Daoy (cell line): Measurements from ENCODE around the gene PASK. TPM values are rescaled to one million over a fixed set of nuclear protein-coding genes. Genes with fewer than 3 reads are reported as not detected.
"Not testable (repeated sequence)": the region's sequence is repeated elsewhere in the genome, so short reads cannot be mapped to it uniquely, and the experiment has no call there.

ENCODE experiments used
- DNase-seq: peaks from one replicate; pipeline ENCODE4 v3.0.0-alpha.2; 2015; ENCODE audit warnings: low read depth
- total RNA-seq: library from RNA; depleted of rRNA; stranded (reverse); fragments of >200 nt; shearing (Covaris generic); gene quantifications from 2 replicates; pipeline ENCODE4 v1.2.3, GENCODE V29; 2014; rRNA removed

PASK gene
- total RNA-seq = 8.5 TPM in 2 replicates

- peak; percentile 97 for DNase-seq
These were observed at the start of gene PASK for GRCh38 chr2:241148891-241149674. TSS of gene PASK (minus strand) at chr2:241149472. CDS start at chr2:241143032, 6,440 bp downstream.

GRCh38 chr2:241198381-241199279, 49.4 kb upstream of the PASK start:
- DNase-seq = no peak

DNA sequence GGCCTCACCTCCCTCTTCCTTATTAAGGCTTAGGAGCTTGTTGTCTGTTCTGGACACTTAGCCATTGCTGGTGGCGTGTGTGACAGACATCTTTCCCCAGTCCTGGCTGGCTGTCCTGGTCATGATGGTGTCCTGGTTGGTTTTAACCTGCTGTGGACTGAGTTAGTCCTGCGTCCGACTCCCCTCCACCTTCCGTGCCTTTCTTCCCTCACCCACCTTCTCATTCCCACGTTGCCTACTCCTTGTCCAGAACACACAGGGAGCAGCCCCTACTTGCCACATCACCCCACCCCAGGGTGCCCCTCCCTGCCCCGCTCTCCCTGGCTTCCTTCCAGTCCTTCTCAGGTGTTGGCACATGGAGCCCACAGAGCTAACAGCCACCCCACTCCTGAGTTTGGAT, 48.7 kb upstream of the PASK start:
- DNase-seq = no peak

DNA sequence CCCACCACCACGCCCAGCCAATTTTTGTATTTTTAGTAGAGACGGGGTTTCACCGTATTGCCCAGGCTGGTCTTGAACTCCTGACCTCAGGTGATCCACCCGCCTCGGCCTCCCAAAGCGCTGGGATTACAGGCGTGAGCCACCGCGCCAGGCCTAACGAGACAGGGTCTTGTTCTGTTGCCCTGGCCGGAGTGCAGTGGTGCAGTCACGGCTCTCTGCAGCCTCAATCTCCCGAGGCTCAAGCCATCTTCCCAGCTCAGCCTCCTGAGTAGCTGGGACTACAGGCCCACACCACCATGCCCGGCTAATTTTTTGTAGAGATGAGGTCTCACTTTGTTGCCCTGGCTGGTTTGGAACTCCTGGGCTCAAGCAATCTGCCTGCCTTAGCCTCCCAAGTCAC, 48.0 kb upstream of the PASK start:
- DNase-seq = not testable (repeated sequence)

DNA sequence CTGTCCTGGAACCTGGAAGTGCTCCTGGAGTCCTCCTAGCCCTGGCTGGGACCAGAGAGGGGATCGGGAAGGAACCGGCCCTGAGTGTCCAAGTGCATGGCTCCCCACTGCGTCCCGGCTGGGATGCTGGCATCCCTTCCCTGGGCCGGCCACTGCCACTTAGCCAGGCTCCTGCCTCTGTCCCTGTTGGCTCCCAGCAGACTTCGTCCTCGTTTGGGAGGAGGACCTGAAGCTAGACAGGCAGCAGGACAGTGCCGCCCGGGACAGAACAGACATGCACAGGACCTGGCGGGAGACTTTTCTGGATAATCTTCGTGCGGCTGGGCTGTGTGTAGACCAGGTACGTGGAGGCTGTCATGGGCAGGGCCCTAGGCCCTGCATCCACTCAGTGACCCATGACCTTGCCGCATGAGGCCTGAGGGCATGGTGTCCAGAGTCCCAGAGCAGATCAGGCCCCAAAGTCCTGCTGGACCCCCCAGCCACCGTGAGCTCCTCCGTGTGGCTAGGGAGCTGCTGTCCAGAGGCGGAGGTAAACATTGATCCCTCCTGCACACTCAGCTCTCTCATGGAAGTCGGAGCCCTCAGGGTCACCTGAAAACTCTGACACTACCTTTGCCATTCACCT, 46.3 kb upstream of the PASK start:
- DNase-seq = no peak

GRCh38 chr2:241194811-241195210, 45.5 kb upstream of the PASK start:
- no peak for DNase-seq

DNA sequence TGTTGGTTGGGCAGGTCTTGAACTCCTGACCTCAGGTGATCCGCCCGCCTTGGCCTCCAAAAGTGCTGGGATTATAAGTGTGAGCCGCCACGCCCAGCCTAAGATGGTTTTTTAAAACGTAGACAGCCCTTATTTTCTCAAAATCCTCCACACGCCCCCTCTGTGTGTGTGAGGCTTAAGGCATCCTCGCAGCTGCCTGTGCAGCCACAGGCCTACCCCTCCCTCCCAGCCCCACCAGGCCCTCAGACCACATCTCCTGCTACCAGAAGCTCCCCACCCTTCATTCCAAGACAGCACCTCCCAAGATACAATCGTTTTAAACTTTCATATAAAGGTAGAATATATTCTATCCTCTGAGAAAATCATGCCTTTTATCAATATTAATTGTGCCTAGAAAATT, 44.0 kb upstream of the PASK start:
- no peak for DNase-seq

DNA sequence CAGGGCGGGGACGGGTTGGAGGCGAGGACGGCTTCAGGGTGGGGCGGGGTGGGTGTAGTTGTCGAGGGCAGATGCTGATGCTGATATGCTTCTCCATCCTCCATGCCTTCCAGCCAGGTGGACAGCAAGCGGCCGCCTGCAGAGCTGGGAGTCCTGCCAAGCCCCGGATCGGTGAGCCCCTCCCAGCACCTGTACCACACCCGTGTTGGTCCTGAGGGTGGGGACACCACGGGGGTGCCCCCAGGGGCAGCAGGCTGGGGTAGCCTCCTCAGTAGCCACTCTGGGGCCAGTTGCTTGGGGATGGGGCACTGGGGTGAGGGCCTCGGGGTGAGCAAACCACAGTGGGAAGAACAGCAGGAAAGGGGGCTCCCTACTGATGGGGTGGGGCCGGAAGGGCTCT, 41.8 kb upstream of the PASK start:
- no peak for DNase-seq

- DNase-seq = no peak
These were observed 41.2 kb upstream of the PASK start for GRCh38 chr2:241190291-241190981.

GRCh38 chr2:241189856-241190201, 40.6 kb upstream of the PASK start:
- DNase-seq = no peak

DNA sequence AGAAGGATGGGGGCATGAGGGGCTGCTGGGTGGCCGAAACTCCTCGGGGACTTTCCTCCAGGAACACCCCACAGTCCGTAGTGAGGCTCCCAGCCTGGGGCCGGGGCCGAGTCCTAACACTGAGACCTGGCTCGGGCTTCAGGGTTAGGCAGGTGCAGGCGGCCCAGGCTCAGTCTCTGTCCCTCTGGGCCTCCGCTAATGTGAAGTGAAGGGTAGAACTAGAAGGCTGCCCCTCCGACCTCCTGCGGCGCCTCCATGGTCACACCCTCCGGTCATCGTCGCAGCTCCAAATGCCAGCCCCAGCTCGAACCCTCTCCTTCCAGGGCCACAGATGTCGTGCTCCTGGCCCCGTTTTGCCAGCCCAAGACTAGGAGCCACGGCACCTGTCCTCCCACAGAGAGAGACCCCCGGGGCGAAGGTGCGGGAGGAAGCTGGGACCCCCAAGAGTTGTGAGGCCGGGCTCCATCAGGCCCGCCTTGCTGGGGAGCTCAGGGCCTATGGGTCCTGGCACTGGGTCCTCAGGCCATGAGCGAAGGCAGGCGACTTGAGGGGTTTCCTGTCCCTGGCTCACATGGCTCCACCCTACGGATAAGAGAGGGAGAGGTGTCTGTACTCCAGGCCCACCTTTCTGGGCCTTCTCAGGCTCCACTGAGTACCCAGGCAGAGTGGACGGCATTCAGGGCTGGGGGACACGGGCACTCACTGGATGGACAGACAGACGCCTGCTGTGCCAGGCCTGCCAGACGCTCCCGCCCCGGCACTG, 40.0 kb upstream of the PASK start:
- DNase-seq = no peak

GRCh38 chr2:241188361-241189092, 39.3 kb upstream of the PASK start, which contains the start of gene ANO7:
TSS of gene ANO7 (plus strand) at chr2:241188677. CDS start at chr2:241190064, 1,387 bp downstream.
- DNase-seq = no peak

DNA sequence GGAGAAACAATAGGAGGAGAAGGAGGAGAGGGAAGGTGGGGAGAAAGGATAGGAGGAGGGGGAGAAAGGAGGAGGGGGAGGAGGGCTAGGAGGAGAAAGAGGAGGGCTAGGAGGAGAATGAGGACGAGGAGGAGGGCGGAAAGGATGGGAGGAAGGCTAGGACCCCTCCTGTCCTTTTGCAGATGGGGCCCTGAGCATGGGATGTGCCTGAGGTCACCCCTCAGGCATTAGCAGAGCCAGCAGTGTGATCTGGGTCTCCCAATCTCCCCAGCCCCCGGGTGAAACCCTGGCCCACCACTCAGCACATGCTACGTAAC, 38.6 kb upstream of the PASK start:
- no peak for DNase-seq

DNA sequence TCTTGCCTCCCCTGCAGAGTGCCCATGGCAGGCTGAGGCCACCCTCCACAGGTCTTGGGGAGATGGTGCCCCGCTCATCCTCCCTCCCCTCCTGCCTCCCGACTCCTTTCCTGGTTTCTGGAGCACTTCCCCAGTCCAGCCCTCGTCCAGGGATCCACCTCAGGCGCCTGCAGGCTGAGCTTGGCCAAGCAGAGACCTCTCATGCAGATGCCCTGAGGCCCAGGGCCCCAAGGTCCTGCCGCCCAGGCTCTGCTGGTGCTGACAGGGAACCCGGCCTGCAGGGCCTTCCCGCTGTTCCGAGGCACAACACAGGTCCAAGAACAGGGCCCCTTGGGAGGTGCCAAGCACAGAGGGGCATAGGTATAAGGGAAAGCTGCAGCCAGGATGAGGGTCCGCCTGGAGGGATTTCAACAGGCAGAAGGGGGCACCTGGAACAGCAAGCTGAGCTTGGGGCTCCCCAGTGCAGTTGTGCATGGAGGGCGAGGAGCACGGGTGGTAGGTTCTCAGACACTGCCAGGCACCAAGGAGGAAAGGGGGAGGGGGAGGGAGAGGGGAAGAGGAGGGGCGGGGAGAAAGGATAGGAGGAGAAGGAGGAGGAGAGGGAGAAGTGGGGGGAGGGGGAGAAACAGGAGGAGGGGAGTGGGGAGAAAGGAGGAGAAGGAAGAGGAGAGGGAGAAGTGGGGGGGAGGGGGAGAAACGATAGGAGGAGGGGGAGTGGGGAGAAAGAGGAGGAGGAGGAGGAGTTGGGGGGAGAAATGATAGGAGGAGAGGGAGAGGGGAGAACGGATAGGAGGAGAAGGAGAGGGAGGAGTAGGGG, 38.0 kb upstream of the PASK start:
- DNase-seq = no peak

DNA sequence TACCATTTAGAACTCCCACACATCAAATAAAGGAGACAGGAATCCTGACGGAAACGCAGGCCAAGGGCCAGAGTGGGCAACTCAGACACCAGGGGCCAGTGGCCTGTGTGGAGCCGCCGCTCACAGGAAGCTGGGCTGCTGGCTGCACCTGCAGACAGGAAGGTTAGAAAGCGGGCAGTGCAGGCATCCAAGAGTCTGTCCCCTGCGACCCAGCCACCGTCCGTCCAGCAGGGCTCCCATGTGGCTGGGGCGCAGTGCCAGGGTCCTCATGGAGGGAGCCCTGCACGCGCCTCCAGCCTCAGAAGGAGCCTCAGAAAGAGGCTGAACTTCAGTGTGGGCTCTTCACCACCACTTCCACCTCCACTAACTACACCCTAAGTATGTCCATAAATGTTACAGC, 36.7 kb upstream of the PASK start:
- no peak for DNase-seq

- DNase-seq = no peak
These were observed 35.6 kb upstream of the PASK start for GRCh38 chr2:241184901-241185300.

GRCh38 chr2:241183221-241183620, 33.9 kb upstream of the PASK start:
- no peak for DNase-seq

- DNase-seq = no peak
These were observed 33.4 kb upstream of the PASK start for GRCh38 chr2:241182531-241183133.

DNA sequence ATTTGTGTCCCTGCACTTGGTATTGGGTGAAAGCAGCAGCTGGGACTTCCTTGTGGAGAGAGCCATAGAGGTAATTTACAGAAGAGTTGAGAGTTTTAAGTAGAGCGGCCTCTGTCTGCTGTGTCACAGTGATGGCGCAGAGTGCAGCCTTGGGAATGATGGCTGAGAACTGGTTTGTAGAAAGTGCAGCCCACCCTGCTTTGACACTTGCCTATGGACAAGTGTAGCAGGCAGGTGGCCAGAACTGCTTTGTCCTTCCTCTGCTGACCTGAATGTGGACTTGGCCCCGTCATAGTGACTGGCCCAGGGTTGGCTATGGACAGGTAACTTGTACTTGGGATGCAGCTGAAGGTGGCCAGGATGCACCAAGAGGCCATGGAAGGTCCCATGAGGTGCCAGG, 32.9 kb upstream of the PASK start:
- no peak for DNase-seq
